Calu3 (cell line): ENCODE data around the gene PCMT1. TPM values are rescaled to one million over a fixed set of nuclear protein-coding genes. Genes with fewer than 3 reads are reported as not detected.
"Not testable (repeated sequence)": the region's sequence is repeated elsewhere in the genome, so short reads cannot be mapped to it uniquely, and the experiment has no call there.

Source experiments
- BruUV-seq: library from RNA; stranded (reverse); fragments of 400-500 nt; replicated peaks from 2 replicates; lab custom pipeline; 2021; lab: Mats Ljungman, UMichigan
- CTCF ChIA-PET: fragments of 300-600 bp; sonication (Branson Sonifier 250); formaldehyde crosslinking; loops from one replicate; lab custom pipeline; 2022; ENCODE audit warnings: antibody characterized with exemption; lab: Charles Lee
- DNase-seq: peaks from one replicate; pipeline ENCODE4 v3.0.0; 2022
- H3K27ac Mint-ChIP-seq: one replicate; pipeline ENCODE4 v1.8.0; 2022; ENCODE audit warnings: mixed read lengths; ENCODE audit not compliant: unreplicated experiment
- H3K27me3 Mint-ChIP-seq: one replicate; pipeline ENCODE4 v1.8.0; 2022; ENCODE audit warnings: mixed read lengths; ENCODE audit not compliant: unreplicated experiment
- H3K36me3 Mint-ChIP-seq: one replicate; pipeline ENCODE4 v1.8.0; 2022; ENCODE audit warnings: mild to moderate bottlenecking, moderate library complexity, mixed read lengths; ENCODE audit not compliant: insufficient read depth, unreplicated experiment
- H3K4me1 Mint-ChIP-seq: one replicate; pipeline ENCODE4 v1.8.0; 2022; ENCODE audit warnings: mild to moderate bottlenecking, low read depth, mixed read lengths; ENCODE audit not compliant: unreplicated experiment
- H3K4me3 Mint-ChIP-seq: one replicate; pipeline ENCODE4 v1.8.0; 2022; ENCODE audit warnings: mild to moderate bottlenecking, low read depth, moderate library complexity, mixed read lengths; ENCODE audit not compliant: unreplicated experiment
- H3K9me3 Mint-ChIP-seq: one replicate; pipeline ENCODE4 v1.8.0; 2022; ENCODE audit warnings: low read depth, mixed read lengths; ENCODE audit not compliant: unreplicated experiment
- CTCF ChIP-seq: fragments of 200-600 bp; IDR thresholded peaks from one replicate; pipeline ENCODE4 v1.8.0; 2022; ENCODE audit warnings: antibody characterized with exemption; ENCODE audit not compliant: unreplicated experiment
- intact Hi-C: fragments of 100-400 bp; cut with micrococcal nuclease; formaldehyde crosslinking; loops from one replicate; pipeline ENCODE4 v1.10.0; 2022; ENCODE audit not compliant: unreplicated experiment
- total RNA-seq: library from RNA; stranded (reverse); gene quantifications from 2 replicates; pipeline ENCODE4 v1.2.3, GENCODE V29; 2022

PCMT1 gene
- total RNA-seq, 1 experiment from 2014 or later, result 63.4 TPM

GRCh38 chr6:149752600-149753373 lies 3.2 kb downstream of the PCMT1 start:
- Mint-ChIP-seq H3K27me3 (no peaks in the 10 kb centered on the region), H3K9me3 (no peaks in the 10 kb centered on the region), H3K27ac (no peak overlapping the region), H3K4me1 (no peaks in the 10 kb centered on the region), H3K36me3 (peaks cover 19% of the 10 kb centered on the region), H3K4me3 (no peak overlapping the region)
- DNase-seq, result no peak
- no peak for TF ChIP-seq CTCF
- no TSS peak for BruUV-seq
- intact Hi-C loops, result no loop called here
- CTCF ChIA-PET, result interaction anchor here (0.6 kb wide), 1 partner anchor 32 kb away, joined by 3 read pairs; no protein-coding TSS in a partner anchor

- H3K4me3 Mint-ChIP-seq, H3K27me3 Mint-ChIP-seq, H3K4me1 Mint-ChIP-seq, H3K27ac Mint-ChIP-seq, H3K9me3 Mint-ChIP-seq, intact Hi-C loops, DNase-seq, BruUV-seq: not testable (repeated sequence)
- peaks cover 19% of the 10 kb centered on the region for H3K36me3 Mint-ChIP-seq
- CTCF ChIA-PET, result interaction anchor here (0.6 kb wide), 1 partner anchor 32 kb away, joined by 3 read pairs; no protein-coding TSS in a partner anchor
Measured at GRCh38 chr6:149753374-149753637, 3.8 kb downstream of the PCMT1 start.

- Mint-ChIP-seq H3K27me3 (no peaks in the 10 kb centered on the region), H3K9me3 (no peaks in the 10 kb centered on the region), H3K27ac (no peak overlapping the region), H3K36me3 (peaks cover 14% of the 10 kb centered on the region), H3K4me1 (no peaks in the 10 kb centered on the region), H3K4me3 (no peak overlapping the region)
- BruUV-seq, result no TSS peak
- no peak for DNase-seq
- no peak for TF ChIP-seq CTCF
- CTCF ChIA-PET, result no interaction called here
- intact Hi-C loops, result no loop called here
Measured at GRCh38 chr6:149754548-149754947, 5.0 kb downstream of the PCMT1 start.

- CTCF ChIA-PET, result no interaction called here
- peaks cover 5% of the 10 kb centered on the region for H3K36me3 Mint-ChIP-seq
Measured at GRCh38 chr6:149755300-149756260, 6.0 kb downstream of the PCMT1 start.

More at GRCh38 chr6:149755300-149756260, 6.0 kb downstream of the PCMT1 start:
- intact Hi-C loops, result no loop called here
- no peak overlapping the region for H3K4me3 Mint-ChIP-seq
- H3K9me3 Mint-ChIP-seq, result no peaks in the 10 kb centered on the region
- no TSS peak for BruUV-seq
- TF ChIP-seq CTCF, result no peak
- H3K27ac Mint-ChIP-seq, result no peak overlapping the region
- no peaks in the 10 kb centered on the region for H3K4me1 Mint-ChIP-seq
- no peak for DNase-seq
- no peaks in the 10 kb centered on the region for H3K27me3 Mint-ChIP-seq
